Left lung (tissue), 10 donors: ENCODE results near the gene SLF1. TPM values are rescaled to one million over a fixed set of nuclear protein-coding genes. Genes with fewer than 3 reads are reported as not detected.

Experiments
- ATAC-seq: fragments of 200-7000 bp; cut with Tn5 transposase; one replicate; pipeline ENCODE4 v1.9.1; 2020; ENCODE audit warnings: moderate library complexity
- DNase-seq, 4 donors: peaks; one replicate each; pipeline ENCODE4 v3.0.0-alpha.2; 2013 to 2020
- H3K27ac ChIP-seq, 2 donors: fragments of 200-600 bp; sonication (generic) in 1 of 2; one replicate each; pipeline versions ENCODE4 v1.5.0 to v1.8.0; 2020 to 2021
- H3K27me3 ChIP-seq, 2 donors: fragments of 200-600 bp; sonication (generic) in 1 of 2; one replicate each; pipeline versions ENCODE4 v1.5.0 to v1.8.0; 2020 to 2021
- H3K36me3 ChIP-seq, 2 donors: fragments of 200-600 bp; sonication (generic) in 1 of 2; one replicate each; pipeline versions ENCODE4 v1.5.0 to v1.8.0; 2020 to 2021
- H3K4me1 ChIP-seq, 2 donors: fragments of 200-600 bp; one replicate each; pipeline ENCODE4 v1.8.0; 2021
- H3K4me3 ChIP-seq, 2 donors: fragments of 200-600 bp; sonication (generic) in 1 of 2; one replicate each; pipeline versions ENCODE4 v1.5.0 to v1.8.0; 2020 to 2021; ENCODE audit warnings: mild to moderate bottlenecking in 1 of 2
- H3K9me3 ChIP-seq, 2 donors: fragments of 200-600 bp; sonication (generic) in 1 of 2; one replicate each; pipeline versions ENCODE4 v1.5.0 to v1.8.0; 2020 to 2021
- intact Hi-C, 2 donors: fragments of 100-400 bp; cut with DNase I; formaldehyde crosslinking; loops; one replicate each; pipeline versions ENCODE4 v1.11.2 to v1.14.2; 2022
- polyA plus RNA-seq, 6 donors: library from polyadenylated mRNA; unstranded; fragments of 120-200 nt; gene quantifications; one replicate each; pipeline ENCODE4 v1.2.1, GENCODE V29; 2013; ENCODE audit not compliant: insufficient read length in 6 of 6
- total RNA-seq, 2 donors: library from RNA; stranded (reverse); fragmentation: NEBNext Ultra II Directional; extraction: Animal tissue kit (Norgen Biotek cat#: 25700); gene quantifications; one replicate each; pipeline ENCODE4 v1.2.1, GENCODE V29; 2021
- TF ChIP-seq, protein P1 (sequence below), 2 donors: fragments of 200-600 bp; sonication (generic) in 1 of 2; IDR thresholded peaks; one replicate each; pipeline versions ENCODE4 v1.5.0 to v1.8.0; 2021; ENCODE audit warnings: antibody characterized with exemption in 2 of 2
- donor health status: DM: no; HTN: yes; CAD: no.
- donor health status: DM: no; HTN: no; CAD: no.

The SLF1 gene
- total and polyA plus RNA-seq, 8 donors: 5.7 to 22.0 (median 17.8) TPM

GRCh38 chr5:94689908-94690307 is 71.4 kb downstream of the SLF1 start:
- Histone ChIP-seq H3K4me3 (no peak overlapping the region), H3K36me3 (peaks cover 2 to 15% of the 10 kb centered on the region in 2 donors), H3K9me3 (no peaks in the 10 kb centered on the region), H3K27ac (no peak overlapping the region), H3K27me3 (no peaks in the 10 kb centered on the region), H3K4me1 (no peaks in the 10 kb centered on the region)
- intact Hi-C loops: no loop called here
- ATAC-seq (no peak), DNase-seq (peak in 1 of 4 donors; percentile 25)
- TF ChIP-seq, protein P1, sequence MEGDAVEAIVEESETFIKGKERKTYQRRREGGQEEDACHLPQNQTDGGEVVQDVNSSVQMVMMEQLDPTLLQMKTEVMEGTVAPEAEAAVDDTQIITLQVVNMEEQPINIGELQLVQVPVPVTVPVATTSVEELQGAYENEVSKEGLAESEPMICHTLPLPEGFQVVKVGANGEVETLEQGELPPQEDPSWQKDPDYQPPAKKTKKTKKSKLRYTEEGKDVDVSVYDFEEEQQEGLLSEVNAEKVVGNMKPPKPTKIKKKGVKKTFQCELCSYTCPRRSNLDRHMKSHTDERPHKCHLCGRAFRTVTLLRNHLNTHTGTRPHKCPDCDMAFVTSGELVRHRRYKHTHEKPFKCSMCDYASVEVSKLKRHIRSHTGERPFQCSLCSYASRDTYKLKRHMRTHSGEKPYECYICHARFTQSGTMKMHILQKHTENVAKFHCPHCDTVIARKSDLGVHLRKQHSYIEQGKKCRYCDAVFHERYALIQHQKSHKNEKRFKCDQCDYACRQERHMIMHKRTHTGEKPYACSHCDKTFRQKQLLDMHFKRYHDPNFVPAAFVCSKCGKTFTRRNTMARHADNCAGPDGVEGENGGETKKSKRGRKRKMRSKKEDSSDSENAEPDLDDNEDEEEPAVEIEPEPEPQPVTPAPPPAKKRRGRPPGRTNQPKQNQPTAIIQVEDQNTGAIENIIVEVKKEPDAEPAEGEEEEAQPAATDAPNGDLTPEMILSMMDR (IDR thresholded peaks at IDR 0.05): no peak

DNA sequence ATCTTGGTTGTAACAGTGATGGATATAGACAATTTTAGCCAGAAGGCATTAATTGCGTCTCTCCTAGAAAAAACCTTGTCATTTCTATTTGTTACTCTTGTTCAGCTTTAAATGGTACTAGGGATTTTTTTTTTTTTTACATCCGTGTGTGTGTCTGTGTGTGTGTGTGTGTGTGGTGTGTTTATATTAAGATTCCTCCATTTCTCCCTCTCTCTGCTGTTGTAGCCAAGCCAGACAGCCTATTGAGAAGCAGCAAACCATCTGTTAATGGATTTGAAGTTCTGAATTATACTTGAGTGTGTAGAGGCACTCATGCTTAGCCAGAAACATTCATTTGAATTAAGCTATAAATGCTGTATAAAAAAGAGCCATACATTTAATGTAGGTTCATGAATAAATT is 72.3 kb downstream of the SLF1 start:
- ATAC-seq: no peak
- DNase-seq: peak in 2 of 4 donors; percentile 61 to 62
- Histone ChIP-seq H3K27me3 (no peaks in the 10 kb centered on the region), H3K36me3 (peaks cover 2 to 15% of the 10 kb centered on the region in 2 donors), H3K9me3 (no peaks in the 10 kb centered on the region), H3K4me3 (no peak overlapping the region), H3K4me1 (no peaks in the 10 kb centered on the region), H3K27ac (no peak overlapping the region)
- intact Hi-C loops: no loop called here
- TF ChIP-seq, protein P1 (IDR thresholded peaks at IDR 0.05): no peak

GRCh38 chr5:94691291-94691690 is 72.8 kb downstream of the SLF1 start:
- no peak overlapping the region for H3K27ac ChIP-seq
- TF ChIP-seq, protein P1 (IDR thresholded peaks at IDR 0.05): no peak
- H3K4me1 ChIP-seq: no peaks in the 10 kb centered on the region
- no peak for ATAC-seq
- no peak for DNase-seq
- H3K9me3 ChIP-seq: no peaks in the 10 kb centered on the region
- intact Hi-C loops: no loop called here
- peaks cover 2 to 15% of the 10 kb centered on the region in 2 donors for H3K36me3 ChIP-seq
- no peaks in the 10 kb centered on the region for H3K27me3 ChIP-seq
- no peak overlapping the region for H3K4me3 ChIP-seq

DNA sequence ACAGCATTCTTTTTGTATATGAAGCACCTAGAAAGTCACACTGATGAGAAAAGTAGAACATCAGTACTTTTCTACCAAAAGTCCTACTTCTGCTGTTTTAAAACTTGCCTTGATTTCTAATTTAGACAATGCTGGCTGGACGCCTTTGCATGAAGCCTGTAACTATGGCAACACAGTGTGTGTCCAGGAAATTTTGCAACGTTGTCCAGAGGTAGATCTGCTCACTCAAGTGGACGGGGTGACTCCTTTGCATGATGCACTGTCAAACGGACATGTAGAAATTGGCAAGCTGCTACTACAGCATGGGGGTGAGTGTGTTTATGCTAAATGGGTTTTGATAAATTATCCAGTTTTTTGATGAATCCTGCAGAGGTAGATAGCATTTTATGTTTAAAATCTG is 73.5 kb downstream of the SLF1 start:
- peaks cover 2 to 9% of the 10 kb centered on the region in 2 donors for H3K36me3 ChIP-seq
- H3K4me1 ChIP-seq: no peaks in the 10 kb centered on the region
- H3K27ac ChIP-seq: no peak overlapping the region
- TF ChIP-seq, protein P1 (IDR thresholded peaks at IDR 0.05): no peak
- H3K4me3 ChIP-seq: no peak overlapping the region
- H3K9me3 ChIP-seq: no peaks in the 10 kb centered on the region
- H3K27me3 ChIP-seq: no peaks in the 10 kb centered on the region
- intact Hi-C loops: no loop called here
- peak; percentile 32 for ATAC-seq
- DNase-seq: peak in 1 of 4 donors; percentile 53

- DNase-seq (no peak), ATAC-seq (no peak)
- Histone ChIP-seq H3K4me3 (no peak overlapping the region), H3K27me3 (no peaks in the 10 kb centered on the region), H3K4me1 (no peaks in the 10 kb centered on the region), H3K27ac (no peak overlapping the region), H3K9me3 (no peaks in the 10 kb centered on the region), H3K36me3 (peaks cover 2 to 3% of the 10 kb centered on the region in 2 donors)
- TF ChIP-seq, protein P1 (IDR thresholded peaks at IDR 0.05): no peak
- intact Hi-C loops: no loop called here
These were observed 74.1 kb downstream of the SLF1 start for GRCh38 chr5:94692581-94692980.
